Natural killer cell (primary cell): ENCODE results near the gene RXFP3. TPM values are rescaled to one million over a fixed set of nuclear protein-coding genes. Genes with fewer than 3 reads are reported as not detected.

ENCODE experiments used
- ATAC-seq, 3 donors: fragments of 150-1000 bp in 2 of 3; fragments of 200-7000 bp in 1 of 3; cut with Tn5 transposase; 1 replicate in 1 of 3; 2 replicates in 2 of 3; pipeline ENCODE4 v1.10.0; 2021; ENCODE audit warnings: mild to moderate bottlenecking in 2 of 3, moderate library complexity in 2 of 3
- DNase-seq, 2 donors: peaks; one replicate each; pipeline versions ENCODE4 v3.0.0 to v3.0.0-alpha.2; 2013 to 2021; ENCODE audit warnings: mixed read lengths in 1 of 2
- H3K27ac ChIP-seq: one replicate; pipeline ENCODE4 v1.5.1; 2013; ENCODE audit warnings: mild to moderate bottlenecking, low read length
- H3K27me3 ChIP-seq: one replicate; pipeline ENCODE4 v1.6.1; 2013; ENCODE audit warnings: low read length; ENCODE audit not compliant: control insufficient read depth, insufficient read depth
- H3K36me3 ChIP-seq: one replicate; pipeline ENCODE4 v1.6.1; 2013; ENCODE audit warnings: low read length; ENCODE audit not compliant: control insufficient read depth, insufficient read depth
- H3K4me1 ChIP-seq: one replicate; pipeline ENCODE4 v1.6.1; 2013; ENCODE audit warnings: low read length; ENCODE audit not compliant: control insufficient read depth, insufficient read depth
- H3K4me3 ChIP-seq: one replicate; pipeline ENCODE4 v1.5.1; 2013; ENCODE audit warnings: low read length
- H3K9me3 ChIP-seq: one replicate; pipeline ENCODE4 v1.6.1; 2013; ENCODE audit warnings: low read length; ENCODE audit not compliant: control insufficient read depth, insufficient read depth
- H3K27ac Mint-ChIP-seq, 2 donors: one replicate each; pipeline ENCODE4 v1.8.0; 2022; ENCODE audit warnings: mild to moderate bottlenecking in 2 of 2, mixed read lengths in 2 of 2, moderate library complexity in 1 of 2
- H3K27me3 Mint-ChIP-seq, 2 donors: one replicate each; pipeline ENCODE4 v1.8.0; 2022; ENCODE audit warnings: low read depth in 2 of 2, mixed read lengths in 2 of 2
- H3K36me3 Mint-ChIP-seq: one replicate; pipeline ENCODE4 v1.8.0; 2022; ENCODE audit warnings: mixed read lengths
- H3K4me1 Mint-ChIP-seq, 2 donors: one replicate each; pipeline ENCODE4 v1.8.0; 2022; ENCODE audit warnings: mixed read lengths in 2 of 2
- H3K4me3 Mint-ChIP-seq: one replicate; pipeline ENCODE4 v1.8.0; 2022; ENCODE audit warnings: mild to moderate bottlenecking, moderate library complexity, mixed read lengths
- H3K9me3 Mint-ChIP-seq, 2 donors: one replicate each; pipeline ENCODE4 v1.8.0; 2022; ENCODE audit warnings: mixed read lengths in 2 of 2
- whole genome bisulfite sequencing: methylation state at CpG from one replicate; pipeline ENCODE4 v1.1.7; 2013; ENCODE audit warnings: missing lambda C conversion rate; ENCODE audit not compliant: insufficient coverage; 5-methylcytosine and 5-hydroxymethylcytosine counted together
- intact Hi-C: fragments of 100-400 bp; cut with micrococcal nuclease; formaldehyde crosslinking; loops from one replicate; pipeline ENCODE4 v1.14.2; 2022
- total RNA-seq, 4 donors: library from RNA; stranded (reverse); fragments of 120-200 nt in 1 of 4; gene quantifications; one replicate each; pipeline versions ENCODE4 v1.2.3 to v1.2.4, GENCODE V29; 2013 to 2022
- TF ChIP-seq, protein P1 (sequence below): fragments of 200-600 bp; IDR thresholded peaks from one replicate; pipeline ENCODE4 v1.8.0; 2022; ENCODE audit warnings: antibody characterized with exemption

RXFP3 gene
- total RNA-seq, 3 donors from 2014 or later (not counting 1 experiment from before 2014, with no cell fraction given) = not detected

DNA sequence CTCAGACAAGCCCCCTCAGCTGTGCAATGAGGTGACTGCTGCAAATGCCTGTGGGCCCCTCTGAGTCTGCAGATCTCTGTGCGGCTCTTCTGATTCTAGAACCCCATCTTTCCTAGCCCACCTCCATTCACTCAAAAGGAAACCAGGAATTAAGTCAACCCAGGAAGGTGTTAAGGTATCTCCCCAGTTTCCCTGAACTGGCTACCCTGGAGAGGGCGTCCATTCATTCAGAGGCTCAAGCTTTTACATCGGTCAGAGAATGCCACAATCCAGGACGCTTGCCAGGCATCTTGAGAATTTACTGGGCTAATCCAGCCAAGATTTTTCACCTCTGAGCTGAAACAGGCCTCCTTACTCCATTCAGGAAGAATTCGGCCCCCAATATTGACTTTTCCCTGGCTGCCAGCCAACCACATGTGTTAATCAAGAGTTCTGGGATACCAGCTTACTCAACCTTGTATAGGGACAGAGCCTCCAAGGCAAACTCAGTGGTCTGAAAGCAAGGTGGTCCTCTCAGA is 43.5 kb upstream of the RXFP3 start:
- Mint-ChIP-seq H3K27me3 (peaks cover 35 to 68% of the 10 kb centered on the region in 2 donors), H3K27ac (no peak overlapping the region), H3K9me3 (peaks cover 0 to 7% of the 10 kb centered on the region in 2 donors), H3K4me3 (no peak overlapping the region), H3K4me1 (no peaks in the 10 kb centered on the region), H3K36me3 (no peaks in the 10 kb centered on the region)
- Histone ChIP-seq H3K4me3 (no peak overlapping the region), H3K27ac (no peak overlapping the region), H3K9me3 (no peaks in the 10 kb centered on the region), H3K27me3 (peaks cover 26% of the 10 kb centered on the region), H3K4me1 (peaks cover 3% of the 10 kb centered on the region), H3K36me3 (no peaks in the 10 kb centered on the region)
- TF ChIP-seq, protein P1, sequence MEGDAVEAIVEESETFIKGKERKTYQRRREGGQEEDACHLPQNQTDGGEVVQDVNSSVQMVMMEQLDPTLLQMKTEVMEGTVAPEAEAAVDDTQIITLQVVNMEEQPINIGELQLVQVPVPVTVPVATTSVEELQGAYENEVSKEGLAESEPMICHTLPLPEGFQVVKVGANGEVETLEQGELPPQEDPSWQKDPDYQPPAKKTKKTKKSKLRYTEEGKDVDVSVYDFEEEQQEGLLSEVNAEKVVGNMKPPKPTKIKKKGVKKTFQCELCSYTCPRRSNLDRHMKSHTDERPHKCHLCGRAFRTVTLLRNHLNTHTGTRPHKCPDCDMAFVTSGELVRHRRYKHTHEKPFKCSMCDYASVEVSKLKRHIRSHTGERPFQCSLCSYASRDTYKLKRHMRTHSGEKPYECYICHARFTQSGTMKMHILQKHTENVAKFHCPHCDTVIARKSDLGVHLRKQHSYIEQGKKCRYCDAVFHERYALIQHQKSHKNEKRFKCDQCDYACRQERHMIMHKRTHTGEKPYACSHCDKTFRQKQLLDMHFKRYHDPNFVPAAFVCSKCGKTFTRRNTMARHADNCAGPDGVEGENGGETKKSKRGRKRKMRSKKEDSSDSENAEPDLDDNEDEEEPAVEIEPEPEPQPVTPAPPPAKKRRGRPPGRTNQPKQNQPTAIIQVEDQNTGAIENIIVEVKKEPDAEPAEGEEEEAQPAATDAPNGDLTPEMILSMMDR = no peak
- ATAC-seq = no peak
- intact Hi-C loops = no loop called here
- no peak for DNase-seq
- 80% methylated on average over 5 of the region's 5 CpGs for WGBS

DNA sequence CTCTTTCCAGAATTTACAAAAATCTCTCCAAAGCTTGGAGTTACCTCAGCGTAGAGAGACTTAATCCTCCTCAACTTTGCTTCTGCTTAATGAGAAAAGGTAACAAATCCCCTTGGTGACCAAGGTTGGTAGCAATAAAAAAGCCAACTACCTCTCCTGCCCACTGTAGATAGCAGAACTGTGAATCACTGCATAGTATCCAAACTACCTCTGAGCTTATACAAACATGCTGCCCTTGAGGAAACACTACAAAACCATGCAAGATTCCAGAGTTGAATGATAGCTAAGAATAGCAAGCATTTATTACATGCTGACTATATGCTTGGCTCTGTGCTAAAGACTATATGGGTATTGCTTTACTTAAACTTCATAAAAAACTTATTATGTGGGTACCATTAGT is 41.6 kb upstream of the RXFP3 start:
- peaks cover 35 to 60% of the 10 kb centered on the region in 2 donors for H3K27me3 Mint-ChIP-seq

DNA sequence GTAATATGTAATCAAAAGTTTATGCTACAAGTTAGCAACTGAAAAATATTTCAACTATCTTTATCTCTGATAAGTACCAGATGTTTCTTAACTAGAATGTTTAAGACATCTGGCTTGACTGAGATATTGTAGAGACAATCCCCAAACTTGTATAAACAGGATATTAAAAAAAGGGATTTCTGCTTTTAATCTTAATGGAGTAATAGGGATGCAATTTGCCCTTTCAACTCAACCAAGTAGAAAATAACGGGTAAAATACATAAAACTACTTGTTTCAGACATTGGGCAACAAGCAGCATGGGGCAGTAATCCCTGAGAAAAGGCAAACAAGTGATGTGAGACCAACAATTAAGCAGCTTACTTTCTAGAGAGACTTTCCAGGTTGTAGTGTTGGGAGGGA is 35.0 kb upstream of the RXFP3 start:
- H3K9me3 Mint-ChIP-seq = peaks cover 0 to 11% of the 10 kb centered on the region in 2 donors
- H3K27ac Mint-ChIP-seq = no peak overlapping the region
- Histone ChIP-seq H3K4me3 (no peak overlapping the region), H3K27ac (no peak overlapping the region), H3K36me3 (no peaks in the 10 kb centered on the region), H3K9me3 (peaks cover 3% of the 10 kb centered on the region), H3K4me1 (no peaks in the 10 kb centered on the region), H3K27me3 (peaks cover 2% of the 10 kb centered on the region)
- peaks cover 8 to 12% of the 10 kb centered on the region in 2 donors for H3K27me3 Mint-ChIP-seq
- H3K4me1 Mint-ChIP-seq = no peaks in the 10 kb centered on the region
- intact Hi-C loops = no loop called here
- no CpG with 5 or more reads among the region's 1 CpG for WGBS
- DNase-seq = no peak
- TF ChIP-seq, protein P1 = no peak
- no peak overlapping the region for H3K4me3 Mint-ChIP-seq
- H3K36me3 Mint-ChIP-seq = peaks cover 5% of the 10 kb centered on the region
- ATAC-seq = no peak

More for the DNA sequence above, 41.6 kb upstream of the RXFP3 start:
- H3K4me3 Mint-ChIP-seq = no peak overlapping the region
- H3K9me3 ChIP-seq = no peaks in the 10 kb centered on the region
- no peak overlapping the region for H3K4me3 ChIP-seq
- H3K4me1 ChIP-seq = peaks cover 3% of the 10 kb centered on the region
- no peak overlapping the region for H3K27ac Mint-ChIP-seq
- intact Hi-C loops = no loop called here
- no peaks in the 10 kb centered on the region for H3K36me3 ChIP-seq
- no peak overlapping the region for H3K27ac ChIP-seq
- TF ChIP-seq, protein P1 = no peak
- 65% methylated on average over 1 of the region's 1 CpG for WGBS
- no peaks in the 10 kb centered on the region for H3K4me1 Mint-ChIP-seq
- H3K9me3 Mint-ChIP-seq = peaks cover 0 to 7% of the 10 kb centered on the region in 2 donors
- ATAC-seq = no peak
- H3K27me3 ChIP-seq = peaks cover 26% of the 10 kb centered on the region
- DNase-seq = no peak
- no peaks in the 10 kb centered on the region for H3K36me3 Mint-ChIP-seq

DNA sequence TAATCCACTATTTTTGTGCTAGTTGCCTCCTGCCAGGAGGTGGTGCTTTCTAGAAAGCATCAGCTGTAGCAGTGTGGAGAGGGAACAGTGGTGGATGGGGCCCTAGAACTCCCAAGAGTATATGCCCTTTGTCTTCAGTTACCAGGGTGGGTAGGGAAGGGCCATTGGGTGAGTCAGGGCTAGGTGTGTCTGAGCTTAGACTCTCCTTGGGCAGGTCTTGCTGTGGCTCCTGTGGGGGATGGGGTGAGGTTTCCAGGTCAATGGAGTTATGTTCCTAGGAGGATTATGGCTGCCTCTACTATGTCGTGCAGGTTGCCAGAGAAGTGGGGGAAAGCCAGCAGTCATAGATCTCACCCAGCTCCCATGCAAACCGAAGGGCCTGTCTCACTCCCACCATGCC is 33.1 kb upstream of the RXFP3 start:
- no peaks in the 10 kb centered on the region for H3K27me3 Mint-ChIP-seq
- TF ChIP-seq, protein P1 = no peak
- Histone ChIP-seq H3K4me3 (no peak overlapping the region), H3K27ac (no peak overlapping the region), H3K9me3 (peaks cover 9% of the 10 kb centered on the region), H3K27me3 (no peaks in the 10 kb centered on the region), H3K4me1 (no peaks in the 10 kb centered on the region), H3K36me3 (no peaks in the 10 kb centered on the region)
- 100% methylated on average over 2 of the region's 2 CpGs for WGBS
- DNase-seq (no peak), ATAC-seq (no peak)
- no peak overlapping the region for H3K4me3 Mint-ChIP-seq
- H3K36me3 Mint-ChIP-seq = peaks cover 13% of the 10 kb centered on the region
- no peaks in the 10 kb centered on the region for H3K4me1 Mint-ChIP-seq
- H3K27ac Mint-ChIP-seq = no peak overlapping the region
- intact Hi-C loops = no loop called here
- peaks cover 4 to 12% of the 10 kb centered on the region in 2 donors for H3K9me3 Mint-ChIP-seq
